22Rv1 (cell line): ENCODE data around the gene KAT7.

ENCODE experiments used
- ZFX ChIP-seq: fragments of 450-650 bp; IDR thresholded peaks from 2 replicates; pipeline ENCODE4 v1.6.1; 2017; ENCODE audit warnings: antibody characterized with exemption, borderline replicate concordance
- TF ChIP-seq, protein P1 (sequence below): fragments of 450-650 bp; IDR thresholded peaks from 2 replicates; pipeline ENCODE4 v1.5.1; 2017; ENCODE audit warnings: mild to moderate bottlenecking

DNA sequence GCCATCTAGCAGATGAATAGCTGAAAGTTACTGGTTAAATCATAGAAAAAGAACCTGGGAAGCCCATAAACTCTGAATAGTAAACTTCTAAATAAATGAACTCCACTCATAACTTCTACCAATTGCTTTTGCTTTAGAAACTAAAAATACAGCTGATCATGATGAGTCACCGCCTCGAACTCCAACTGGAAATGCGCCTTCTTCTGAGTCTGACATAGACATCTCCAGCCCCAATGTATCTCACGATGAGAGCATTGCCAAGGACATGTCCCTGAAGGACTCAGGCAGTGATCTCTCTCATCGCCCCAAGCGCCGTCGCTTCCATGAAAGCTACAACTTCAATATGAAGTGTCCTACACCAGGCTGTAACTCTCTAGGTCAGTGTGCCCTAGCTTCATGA, 9.7 kb downstream of the KAT7 start:
- TF ChIP-seq, protein P1, sequence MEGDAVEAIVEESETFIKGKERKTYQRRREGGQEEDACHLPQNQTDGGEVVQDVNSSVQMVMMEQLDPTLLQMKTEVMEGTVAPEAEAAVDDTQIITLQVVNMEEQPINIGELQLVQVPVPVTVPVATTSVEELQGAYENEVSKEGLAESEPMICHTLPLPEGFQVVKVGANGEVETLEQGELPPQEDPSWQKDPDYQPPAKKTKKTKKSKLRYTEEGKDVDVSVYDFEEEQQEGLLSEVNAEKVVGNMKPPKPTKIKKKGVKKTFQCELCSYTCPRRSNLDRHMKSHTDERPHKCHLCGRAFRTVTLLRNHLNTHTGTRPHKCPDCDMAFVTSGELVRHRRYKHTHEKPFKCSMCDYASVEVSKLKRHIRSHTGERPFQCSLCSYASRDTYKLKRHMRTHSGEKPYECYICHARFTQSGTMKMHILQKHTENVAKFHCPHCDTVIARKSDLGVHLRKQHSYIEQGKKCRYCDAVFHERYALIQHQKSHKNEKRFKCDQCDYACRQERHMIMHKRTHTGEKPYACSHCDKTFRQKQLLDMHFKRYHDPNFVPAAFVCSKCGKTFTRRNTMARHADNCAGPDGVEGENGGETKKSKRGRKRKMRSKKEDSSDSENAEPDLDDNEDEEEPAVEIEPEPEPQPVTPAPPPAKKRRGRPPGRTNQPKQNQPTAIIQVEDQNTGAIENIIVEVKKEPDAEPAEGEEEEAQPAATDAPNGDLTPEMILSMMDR, result no peak
- no peak for TF ChIP-seq ZFX
